SKM-1 (cell line): Measurements from ENCODE around the gene KCNIP1.

Experiments used
- DNase-seq: peaks from one replicate; lab custom pipeline; 2025; ENCODE audit not compliant: unreplicated experiment; lab: John Stamatoyannopoulos, UW

The KCNIP1 gene

GRCh38 chr5:170503990-170504596 lies at the start of gene KCNIP1:
Gene KCNIP1, plus strand, starts transcription at chr5:170504020.
- no peak for DNase-seq

DNA sequence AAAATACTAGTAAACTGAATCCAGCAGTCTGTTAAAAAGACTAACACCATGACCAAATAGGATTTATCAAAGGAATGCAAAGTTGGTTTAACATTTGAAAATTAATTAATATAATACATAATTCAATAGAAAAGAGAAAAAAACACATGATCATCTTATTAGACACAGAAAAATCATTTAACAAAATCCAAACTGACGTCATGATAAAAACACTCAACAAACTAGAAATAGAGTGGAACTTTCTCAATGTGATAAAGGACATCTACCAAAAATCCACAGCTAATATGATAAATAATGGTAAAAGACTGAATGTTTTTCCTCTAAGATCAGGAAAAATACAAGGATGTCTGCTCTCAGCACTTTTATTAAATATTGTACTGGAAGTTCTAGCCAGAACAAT lies 40.4 kb upstream of the KCNIP1 start:
- DNase-seq = no peak

DNA sequence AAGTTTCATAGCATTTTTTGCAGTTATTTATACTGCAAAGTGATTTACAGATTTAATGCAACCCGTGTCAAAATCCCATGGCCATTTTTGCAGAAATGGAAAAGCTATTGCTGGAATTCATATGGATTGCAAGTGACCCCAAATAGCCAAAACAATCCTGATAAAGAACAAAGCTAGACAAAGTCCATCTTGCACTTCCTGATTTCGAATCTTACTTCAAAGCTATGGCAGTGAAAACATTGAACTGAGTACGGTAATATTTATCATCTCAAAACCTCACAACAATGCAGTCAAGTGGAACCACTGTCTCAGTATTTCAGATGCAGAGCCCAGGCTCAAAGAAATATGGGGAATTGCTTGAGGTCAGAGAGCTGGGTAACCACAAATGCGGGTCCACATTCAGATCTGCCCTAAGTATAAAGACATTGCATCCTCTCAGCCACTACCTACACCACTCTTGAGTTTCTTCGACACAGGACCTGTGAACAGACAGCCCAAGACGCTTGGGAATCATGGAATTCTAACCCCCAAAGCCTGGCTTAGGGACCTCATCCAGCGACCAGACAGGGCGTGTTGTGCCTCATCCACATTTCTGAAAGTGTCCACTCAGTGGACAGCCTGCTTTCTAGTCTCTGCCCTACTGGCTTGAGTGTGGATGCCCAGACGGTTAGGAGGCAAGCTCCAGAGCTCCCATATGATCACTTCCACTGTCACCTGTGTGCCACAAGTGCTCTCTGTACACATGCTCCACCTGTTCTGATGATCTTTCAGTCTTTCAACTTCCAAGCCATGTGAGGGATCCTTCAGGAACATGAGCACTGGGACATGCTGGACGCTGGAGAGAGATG lies 39.3 kb upstream of the KCNIP1 start:
- DNase-seq = no peak

DNA sequence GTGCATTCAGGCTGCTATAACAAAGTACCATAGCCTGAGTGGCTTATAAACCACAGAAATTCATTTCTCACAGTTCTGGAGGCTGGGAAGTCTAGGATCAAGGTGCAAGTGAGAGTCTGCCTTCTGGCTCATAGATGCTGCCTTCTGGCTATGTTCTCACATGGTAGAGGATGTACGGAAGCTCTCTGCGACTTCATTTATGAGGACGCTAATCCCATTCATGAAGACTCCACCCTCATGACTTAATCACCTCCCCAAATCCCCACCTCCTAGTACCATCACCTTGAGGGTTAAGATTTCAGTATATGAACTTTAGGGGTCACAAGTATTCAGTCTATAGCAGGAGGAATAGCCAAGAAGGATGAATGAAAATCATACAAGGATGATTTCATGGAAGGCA lies 37.3 kb upstream of the KCNIP1 start:
- DNase-seq = no peak

DNA sequence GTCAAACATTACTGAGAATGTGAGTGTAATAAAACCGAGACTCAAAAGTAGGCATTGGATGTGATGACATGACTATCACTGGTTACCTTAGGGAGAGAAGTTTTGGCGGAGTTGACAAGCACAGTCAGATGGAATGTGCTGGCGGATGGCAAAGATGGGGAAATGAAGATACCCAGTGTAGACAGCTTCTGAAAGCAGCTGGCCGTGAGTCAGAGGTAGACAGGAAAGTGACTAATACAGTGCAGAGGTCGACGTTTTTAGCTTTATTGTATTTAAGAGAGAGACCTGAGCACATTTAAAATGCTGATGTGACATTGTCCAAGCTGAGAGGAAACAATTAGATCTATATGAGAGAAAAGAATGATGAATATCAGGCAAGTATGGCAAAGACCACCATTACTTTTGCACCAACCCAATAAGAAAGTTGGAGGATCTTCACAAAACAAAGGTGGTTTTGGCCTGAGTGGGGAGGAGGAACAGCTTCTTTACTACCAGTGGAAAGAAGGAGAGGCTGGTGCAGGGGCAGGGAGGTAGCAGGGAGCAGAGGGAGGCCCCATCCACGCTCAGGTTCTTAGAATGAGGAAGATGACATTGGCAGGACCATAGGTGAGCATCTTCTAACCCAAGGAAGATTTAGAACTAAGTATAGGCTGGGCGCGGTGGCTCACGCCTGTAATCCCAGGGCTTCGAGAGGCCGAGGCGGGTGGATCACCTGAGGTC lies 36.7 kb upstream of the KCNIP1 start:
- DNase-seq = no peak

GRCh38 chr5:170468633-170469285 lies 35.1 kb upstream of the KCNIP1 start:
- no peak for DNase-seq

- DNase-seq = no peak
Measured at GRCh38 chr5:170469414-170469813, 34.4 kb upstream of the KCNIP1 start.

GRCh38 chr5:170470275-170470674 lies 33.5 kb upstream of the KCNIP1 start:
- no peak for DNase-seq

GRCh38 chr5:170470808-170471404 lies 32.9 kb upstream of the KCNIP1 start:
- DNase-seq = no peak

DNA sequence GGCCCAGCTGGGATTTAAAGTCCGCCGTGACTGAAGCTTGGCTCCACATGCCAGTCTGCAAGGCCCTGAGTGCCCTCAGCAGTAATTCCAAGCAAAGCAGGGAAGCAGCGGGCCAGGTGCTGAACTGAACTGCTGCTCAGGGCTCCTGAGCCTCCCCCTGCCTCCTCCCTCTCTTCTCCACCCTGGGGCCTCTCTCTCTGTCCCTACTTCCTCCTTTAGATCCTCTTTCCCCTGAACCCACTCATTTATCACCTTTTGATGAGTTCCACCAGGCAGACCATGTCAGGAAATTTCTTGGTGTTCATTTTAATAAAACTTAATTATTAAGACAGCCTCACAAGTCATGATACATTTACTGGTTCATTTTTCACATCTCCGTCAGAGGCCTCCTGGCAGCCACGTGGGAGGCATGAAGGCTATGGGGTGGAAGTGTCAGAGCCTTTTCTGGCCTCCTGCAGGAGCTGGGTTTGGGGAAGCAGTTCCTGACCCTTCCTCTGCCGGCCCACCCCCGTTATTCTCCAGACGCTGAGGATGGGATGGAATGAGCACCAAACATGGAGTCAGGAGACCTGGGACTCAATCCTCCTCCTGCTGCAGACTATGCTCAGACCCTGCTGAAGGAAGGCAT lies 32.2 kb upstream of the KCNIP1 start:
- DNase-seq = peak; percentile 55

DNA sequence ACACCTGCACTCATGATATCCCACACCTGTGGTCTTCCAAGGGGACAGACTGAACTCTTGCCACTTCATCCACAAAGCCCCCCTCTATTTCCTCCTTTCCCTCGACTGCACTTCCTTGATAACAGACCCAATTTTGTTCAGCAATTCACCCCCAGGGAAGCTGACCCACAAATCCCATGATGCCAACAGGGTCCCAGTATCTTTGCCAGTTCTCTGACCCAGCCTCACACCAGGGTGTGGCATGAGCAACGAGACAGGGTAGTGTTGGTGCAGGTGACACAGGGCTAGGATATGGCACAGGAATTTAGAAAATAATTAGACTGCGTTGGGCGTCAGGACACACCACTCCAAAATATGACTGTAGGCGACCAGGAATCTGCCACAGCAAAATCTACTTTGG lies 30.2 kb upstream of the KCNIP1 start:
- DNase-seq = no peak

GRCh38 chr5:170474489-170475274 lies 29.1 kb upstream of the KCNIP1 start:
- no peak for DNase-seq

GRCh38 chr5:170475294-170476000 lies 28.4 kb upstream of the KCNIP1 start:
- DNase-seq = peak; percentile 35

DNA sequence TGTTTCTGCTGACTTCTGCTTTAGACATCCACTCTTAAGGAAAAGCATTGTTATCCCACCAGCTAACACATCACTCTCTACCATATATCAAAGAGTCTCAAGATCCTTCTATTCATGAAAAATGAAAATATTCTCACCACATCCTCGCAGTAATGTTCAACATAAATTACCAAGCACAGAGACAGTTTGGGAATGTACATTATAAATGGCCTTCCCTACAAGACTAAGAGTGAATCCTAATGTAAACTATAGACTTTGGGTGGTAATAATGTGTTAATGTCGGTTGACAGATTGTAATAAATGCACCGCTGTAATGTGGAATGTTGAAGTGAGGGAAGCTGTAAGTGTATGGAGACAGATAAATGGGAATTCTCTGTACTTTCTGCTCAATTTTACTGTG lies 27.1 kb upstream of the KCNIP1 start:
- no peak for DNase-seq

DNA sequence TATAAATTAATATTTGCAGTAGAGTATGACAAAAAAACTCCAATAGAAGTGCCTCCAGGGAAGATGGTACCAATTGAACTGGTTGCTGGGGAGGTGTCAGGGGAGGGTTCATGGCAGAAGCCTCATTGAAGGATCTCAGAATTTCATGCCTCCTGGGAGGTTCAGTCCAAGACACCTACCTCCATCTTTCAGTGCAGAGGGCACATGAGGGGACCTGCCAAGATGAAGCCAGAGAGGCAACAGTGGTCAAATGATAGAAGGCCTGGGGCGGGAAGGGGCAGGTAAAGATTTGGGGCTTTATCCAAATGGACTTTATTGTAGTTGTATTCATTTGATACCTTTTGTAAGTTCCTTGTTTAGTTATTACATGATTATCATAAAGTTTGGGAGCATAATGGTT lies 25.9 kb upstream of the KCNIP1 start:
- no peak for DNase-seq

DNA sequence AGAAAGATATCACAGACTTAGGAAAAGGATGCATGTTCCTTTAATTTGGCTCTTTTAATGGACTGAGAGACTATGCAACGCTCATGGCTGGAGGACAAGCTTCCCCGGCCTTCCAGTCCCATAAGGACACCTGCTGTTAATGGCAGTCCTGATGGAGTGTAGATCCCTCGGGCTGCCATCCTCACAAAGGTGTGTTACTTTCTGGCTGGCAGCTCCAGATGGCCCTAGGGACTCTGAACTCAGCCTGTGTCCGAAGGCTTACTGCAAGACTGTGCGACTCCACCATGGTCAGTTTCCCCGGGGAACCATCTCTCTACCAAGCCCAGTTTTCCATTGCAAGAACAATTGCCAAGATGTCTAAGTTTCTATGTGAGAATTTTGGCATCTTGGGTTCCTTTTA lies 25.5 kb upstream of the KCNIP1 start:
- no peak for DNase-seq

DNA sequence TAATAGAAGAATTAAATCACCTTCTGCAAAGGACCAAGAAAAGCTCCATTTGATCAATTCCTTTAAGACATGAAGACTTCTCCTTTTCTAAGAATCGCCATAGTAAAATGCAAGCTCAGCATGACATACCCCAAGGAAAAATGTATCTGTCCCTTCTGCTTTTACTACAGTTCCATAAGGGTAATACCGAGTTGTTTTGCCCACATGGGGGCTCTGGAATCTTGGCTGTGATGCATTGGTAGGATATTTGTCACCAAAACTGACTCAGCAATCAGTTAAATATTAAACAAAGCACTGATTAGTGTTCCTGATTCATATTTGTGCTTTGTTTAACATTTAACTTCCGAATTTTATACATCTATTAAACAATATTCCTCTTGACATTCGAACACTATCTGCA lies 24.3 kb upstream of the KCNIP1 start:
- DNase-seq = no peak

GRCh38 chr5:170480260-170480659 lies 23.6 kb upstream of the KCNIP1 start:
- DNase-seq = no peak

- DNase-seq = no peak
Measured at GRCh38 chr5:170481849-170482248, 22.0 kb upstream of the KCNIP1 start.
